ENCODE measurements around the gene THAP11.

- TF ChIP-seq, protein P1, sequence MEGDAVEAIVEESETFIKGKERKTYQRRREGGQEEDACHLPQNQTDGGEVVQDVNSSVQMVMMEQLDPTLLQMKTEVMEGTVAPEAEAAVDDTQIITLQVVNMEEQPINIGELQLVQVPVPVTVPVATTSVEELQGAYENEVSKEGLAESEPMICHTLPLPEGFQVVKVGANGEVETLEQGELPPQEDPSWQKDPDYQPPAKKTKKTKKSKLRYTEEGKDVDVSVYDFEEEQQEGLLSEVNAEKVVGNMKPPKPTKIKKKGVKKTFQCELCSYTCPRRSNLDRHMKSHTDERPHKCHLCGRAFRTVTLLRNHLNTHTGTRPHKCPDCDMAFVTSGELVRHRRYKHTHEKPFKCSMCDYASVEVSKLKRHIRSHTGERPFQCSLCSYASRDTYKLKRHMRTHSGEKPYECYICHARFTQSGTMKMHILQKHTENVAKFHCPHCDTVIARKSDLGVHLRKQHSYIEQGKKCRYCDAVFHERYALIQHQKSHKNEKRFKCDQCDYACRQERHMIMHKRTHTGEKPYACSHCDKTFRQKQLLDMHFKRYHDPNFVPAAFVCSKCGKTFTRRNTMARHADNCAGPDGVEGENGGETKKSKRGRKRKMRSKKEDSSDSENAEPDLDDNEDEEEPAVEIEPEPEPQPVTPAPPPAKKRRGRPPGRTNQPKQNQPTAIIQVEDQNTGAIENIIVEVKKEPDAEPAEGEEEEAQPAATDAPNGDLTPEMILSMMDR (IDR thresholded peaks at IDR 0.05): no peak
- TF ChIP-seq POLR2AphosphoS5 (IDR thresholded peaks at IDR 0.05) (no peak), POLR2A (IDR thresholded peaks at IDR 0.05) (no peak)
Measured at GRCh38 chr16:67801883-67802282, 40.2 kb upstream of the THAP11 start.
